ENCODE results near the gene TEX10.
A peak's percentile ranks its signal among the peaks of the same experiment; 100 is the strongest.

Gene TEX10

DNA sequence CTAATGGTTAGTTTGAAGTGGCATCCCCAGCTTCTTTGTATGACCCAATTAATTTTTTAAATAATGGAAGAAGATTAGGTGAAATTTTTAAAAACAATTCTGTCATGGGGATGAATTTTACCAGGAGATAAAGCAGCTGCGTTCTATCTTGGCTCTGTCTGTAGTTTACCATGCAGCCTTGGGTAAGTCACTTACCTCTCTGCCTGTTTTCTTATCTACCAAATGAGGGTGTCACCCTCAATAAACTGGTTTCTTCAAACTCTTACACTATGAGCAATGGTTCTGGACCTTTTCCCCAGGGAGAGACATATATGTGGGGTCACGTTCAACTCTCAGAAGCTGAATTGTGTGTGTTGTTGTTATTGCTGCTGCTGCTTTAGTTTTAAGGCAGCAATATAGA, 71.7 kb downstream of the TEX10 start:
- no peak for DNase-seq (ENCODE audit: low read depth)
- TF ChIP-seq, protein P1, sequence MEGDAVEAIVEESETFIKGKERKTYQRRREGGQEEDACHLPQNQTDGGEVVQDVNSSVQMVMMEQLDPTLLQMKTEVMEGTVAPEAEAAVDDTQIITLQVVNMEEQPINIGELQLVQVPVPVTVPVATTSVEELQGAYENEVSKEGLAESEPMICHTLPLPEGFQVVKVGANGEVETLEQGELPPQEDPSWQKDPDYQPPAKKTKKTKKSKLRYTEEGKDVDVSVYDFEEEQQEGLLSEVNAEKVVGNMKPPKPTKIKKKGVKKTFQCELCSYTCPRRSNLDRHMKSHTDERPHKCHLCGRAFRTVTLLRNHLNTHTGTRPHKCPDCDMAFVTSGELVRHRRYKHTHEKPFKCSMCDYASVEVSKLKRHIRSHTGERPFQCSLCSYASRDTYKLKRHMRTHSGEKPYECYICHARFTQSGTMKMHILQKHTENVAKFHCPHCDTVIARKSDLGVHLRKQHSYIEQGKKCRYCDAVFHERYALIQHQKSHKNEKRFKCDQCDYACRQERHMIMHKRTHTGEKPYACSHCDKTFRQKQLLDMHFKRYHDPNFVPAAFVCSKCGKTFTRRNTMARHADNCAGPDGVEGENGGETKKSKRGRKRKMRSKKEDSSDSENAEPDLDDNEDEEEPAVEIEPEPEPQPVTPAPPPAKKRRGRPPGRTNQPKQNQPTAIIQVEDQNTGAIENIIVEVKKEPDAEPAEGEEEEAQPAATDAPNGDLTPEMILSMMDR (IDR thresholded peaks at IDR 0.05; ENCODE audit: control insufficient read depth, extremely low read depth, insufficient read depth) = no peak
- no peak overlapping the region for H3K4me3 ChIP-seq (ENCODE audit: low read depth, low read length)

DNA sequence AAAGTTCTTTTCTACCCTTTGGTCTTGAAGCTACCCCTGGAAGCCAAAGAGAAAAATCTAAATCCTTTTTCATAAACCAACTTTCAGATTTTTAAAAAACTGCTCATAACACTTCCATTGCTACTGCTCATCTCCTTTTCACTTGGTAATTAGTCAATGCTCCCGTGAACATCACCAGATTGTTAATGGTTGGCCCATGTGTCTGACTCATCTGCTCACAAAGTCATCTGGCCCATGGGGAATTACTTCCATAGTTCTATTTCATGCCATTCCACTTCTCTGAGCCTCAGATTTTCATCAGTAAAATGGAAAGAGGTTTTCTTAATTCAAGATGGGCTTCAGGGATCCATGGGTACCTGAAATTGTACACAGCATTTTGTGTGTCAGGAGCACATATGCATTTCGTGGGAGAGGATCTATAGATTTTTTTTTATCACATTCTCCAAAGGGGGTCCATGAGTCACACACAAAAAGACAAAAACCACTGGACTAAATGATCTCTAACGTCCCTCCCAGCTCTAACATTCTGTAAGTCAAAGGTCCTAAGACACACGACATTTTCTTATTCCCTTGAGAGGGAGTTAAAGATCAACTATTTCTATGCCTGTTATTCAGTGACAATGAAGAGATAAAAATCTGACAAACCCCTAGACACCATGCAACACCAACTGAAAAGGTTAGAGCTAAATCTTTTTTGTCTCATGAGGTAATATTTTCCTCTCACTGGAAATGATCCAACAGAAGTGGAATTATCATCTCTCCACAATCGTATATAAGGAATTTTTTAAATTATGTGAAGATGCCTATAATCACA, 75.4 kb downstream of the TEX10 start:
- TF ChIP-seq, protein P1 (IDR thresholded peaks at IDR 0.05; ENCODE audit: control insufficient read depth, extremely low read depth, insufficient read depth) = no peak
- no peak overlapping the region for H3K4me3 ChIP-seq (ENCODE audit: low read depth, low read length)
- DNase-seq (ENCODE audit: low read depth) = no peak

DNA sequence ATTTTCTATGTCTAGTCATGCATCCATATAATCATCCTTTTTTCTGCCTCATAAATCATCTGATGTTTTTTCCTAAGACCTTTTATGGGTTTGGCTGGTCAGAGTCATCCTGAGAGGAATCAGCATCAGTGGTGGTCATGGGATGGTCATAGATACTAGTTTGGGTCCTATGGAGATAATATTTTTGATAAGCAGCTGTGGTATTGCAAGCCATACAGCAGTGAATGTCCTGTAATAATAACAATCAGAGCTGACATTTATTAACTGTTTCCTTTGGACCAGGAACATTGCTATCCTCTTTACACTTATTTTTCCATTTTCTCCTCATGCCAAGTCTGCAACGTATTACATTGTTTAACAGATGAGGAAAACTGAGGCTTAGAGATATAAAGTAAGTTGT, 83.1 kb downstream of the TEX10 start:
- DNase-seq (ENCODE audit: low read depth) = no peak
- no peak overlapping the region for H3K4me3 ChIP-seq (ENCODE audit: low read depth, low read length)
- TF ChIP-seq, protein P1 (IDR thresholded peaks at IDR 0.05; ENCODE audit: control insufficient read depth, extremely low read depth, insufficient read depth) = no peak

DNA sequence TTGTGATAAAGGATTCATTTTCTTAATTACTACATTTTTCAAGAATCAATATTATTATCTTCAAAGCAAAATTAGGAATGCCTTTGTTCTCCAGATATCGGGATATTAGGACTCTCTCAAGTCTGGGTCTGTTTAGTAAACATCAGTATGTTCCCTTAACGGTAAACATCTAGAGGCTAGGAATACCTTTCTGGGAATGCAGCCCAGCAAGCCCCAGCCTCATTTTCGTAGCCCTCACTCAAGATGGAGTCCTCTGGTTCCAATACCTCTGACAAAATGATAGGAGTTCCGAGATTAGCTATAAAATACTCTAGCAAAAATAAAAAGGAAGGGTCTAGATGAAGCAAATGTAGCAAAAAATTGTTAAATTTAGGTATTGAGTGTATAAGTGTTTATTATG, 84.5 kb downstream of the TEX10 start:
- no peak for DNase-seq (ENCODE audit: low read depth)
- H3K4me3 ChIP-seq (ENCODE audit: low read depth, low read length) = no peak overlapping the region
- TF ChIP-seq, protein P1 (IDR thresholded peaks at IDR 0.05; ENCODE audit: control insufficient read depth, extremely low read depth, insufficient read depth) = no peak

DNA sequence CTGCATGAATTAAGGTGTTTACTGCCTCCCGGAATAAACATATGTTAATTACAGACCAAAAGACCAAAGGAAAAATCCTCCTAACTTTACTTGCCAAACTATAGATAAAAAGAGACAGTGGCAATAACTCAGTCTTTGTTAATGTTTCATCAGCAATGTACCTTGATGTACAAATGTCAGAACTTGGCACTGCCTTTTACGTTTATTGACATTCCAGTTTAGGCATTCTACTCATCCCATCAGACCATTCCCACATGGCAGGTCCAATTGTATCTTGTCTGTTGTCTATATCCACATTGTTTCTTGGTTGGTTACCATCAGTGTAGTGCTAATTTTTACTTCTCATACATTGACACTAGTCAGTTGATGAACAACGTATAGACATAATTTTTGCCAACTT, 85.5 kb downstream of the TEX10 start:
- DNase-seq (ENCODE audit: low read depth) = peak; percentile 56
- H3K4me3 ChIP-seq (ENCODE audit: low read depth, low read length) = no peak overlapping the region
- TF ChIP-seq, protein P1 (IDR thresholded peaks at IDR 0.05; ENCODE audit: control insufficient read depth, extremely low read depth, insufficient read depth) = no peak

Data from LNCaP clone FGC (cell line).